HepG2 (cell line): ENCODE data around the gene DBNDD1. TPM values are rescaled to one million over a fixed set of nuclear protein-coding genes. Genes with fewer than 3 reads are reported as not detected.

Experiments
- AGO1 ChIP-seq: fragments of 200-400 bp; formaldehyde crosslinking; IDR thresholded peaks from 2 replicates; pipeline ENCODE4 v1.6.1; 2017; ENCODE audit warnings: mild to moderate bottlenecking, low read depth, low read length, moderate library complexity; ENCODE audit not compliant: poor library complexity, severe bottlenecking
- CERS6 ChIP-seq: sonication (generic); formaldehyde crosslinking; IDR thresholded peaks from 2 replicates; pipeline ENCODE4 v1.5.0; 2020; ENCODE audit warnings: missing genetic modification reagents
- CTCF ChIP-seq: sonication (generic); formaldehyde crosslinking; IDR thresholded peaks from 2 replicates; pipeline ENCODE4 v1.5.0; 2020; ENCODE audit warnings: mild to moderate bottlenecking, missing genetic modification reagents, moderate library complexity
- HINFP ChIP-seq: sonication (generic); formaldehyde crosslinking; IDR thresholded peaks from 2 replicates; pipeline ENCODE4 v1.4.0; 2020; ENCODE audit warnings: low read depth, mild to moderate bottlenecking, missing genetic modification reagents
- HOXA9 ChIP-seq: sonication (generic); formaldehyde crosslinking; IDR thresholded peaks from 2 replicates; pipeline ENCODE4 v1.8.1; 2022; ENCODE audit warnings: missing genetic modification reagents, mild to moderate bottlenecking, moderate library complexity, borderline replicate concordance
- JUN ChIP-seq: sonication (generic); formaldehyde crosslinking; IDR thresholded peaks from 2 replicates; pipeline ENCODE4 v1.4.0; 2020; ENCODE audit warnings: mild to moderate bottlenecking, missing genetic modification reagents
- MAF1 ChIP-seq: sonication (generic); formaldehyde crosslinking; IDR thresholded peaks from 2 replicates; pipeline ENCODE4 v1.5.0; 2020; ENCODE audit warnings: missing genetic modification reagents, borderline replicate concordance
- NFIB ChIP-seq: sonication (generic); formaldehyde crosslinking; IDR thresholded peaks from 2 replicates; pipeline ENCODE4 v1.9.0; 2021; ENCODE audit warnings: missing genetic modification reagents, mild to moderate bottlenecking, borderline replicate concordance
- POLR2AphosphoS2 ChIP-seq: IDR thresholded peaks from 2 replicates; pipeline ENCODE4 v1.6.1; 2011; ENCODE audit warnings: low read depth, low read length, improper control_type of control experiment
- RAD51 ChIP-seq: fragments of 450-650 bp; IDR thresholded peaks from 2 replicates; pipeline ENCODE4 v1.6.1; 2016; ENCODE audit warnings: borderline replicate concordance
- RFXANK ChIP-seq: IDR thresholded peaks from 2 replicates; pipeline ENCODE4 v1.6.1; 2016
- SALL2 ChIP-seq: sonication (generic); formaldehyde crosslinking; IDR thresholded peaks from 2 replicates; pipeline ENCODE4 v1.8.1; 2023; ENCODE audit warnings: mild to moderate bottlenecking, missing genetic modification reagents, inconsistent platforms
- SATB2 ChIP-seq: sonication (generic); formaldehyde crosslinking; IDR thresholded peaks from 2 replicates; pipeline ENCODE4 v1.5.0; 2020; ENCODE audit warnings: missing genetic modification reagents
- SCMH1 ChIP-seq: sonication (generic); formaldehyde crosslinking; IDR thresholded peaks from 2 replicates; pipeline ENCODE4 v1.9.0; 2021; ENCODE audit warnings: missing genetic modification reagents, mild to moderate bottlenecking, borderline replicate concordance
- SMARCE1 ChIP-seq: fragments of 450-650 bp; IDR thresholded peaks from 2 replicates; pipeline ENCODE4 v1.6.1; 2017; ENCODE audit warnings: borderline replicate concordance
- SRSF4 ChIP-seq: fragments of 200-400 bp; formaldehyde crosslinking; IDR thresholded peaks from one replicate; pipeline ENCODE4 v1.6.1; 2018; ENCODE audit warnings: mild to moderate bottlenecking, low read depth, low read length, moderate library complexity; ENCODE audit not compliant: poor library complexity, severe bottlenecking
- THAP11 ChIP-seq: IDR thresholded peaks from 2 replicates; pipeline ENCODE4 v1.6.1; 2016; ENCODE audit warnings: missing biosample characterization, missing genetic modification reagents
- ZBTB8A ChIP-seq: sonication (generic); formaldehyde crosslinking; IDR thresholded peaks from 2 replicates; pipeline ENCODE4 v1.4.0; 2020; ENCODE audit warnings: mild to moderate bottlenecking, low read depth, missing genetic modification reagents, borderline replicate concordance
- ZMYM2 ChIP-seq: sonication (generic); formaldehyde crosslinking; IDR thresholded peaks from 2 replicates; pipeline ENCODE4 v1.8.0; 2022; ENCODE audit warnings: mild to moderate bottlenecking, missing genetic modification reagents
- ZNF18 ChIP-seq: sonication (generic); formaldehyde crosslinking; IDR thresholded peaks from 2 replicates; pipeline ENCODE4 v1.8.0; 2022; ENCODE audit warnings: mild to moderate bottlenecking, missing genetic modification reagents; ENCODE audit not compliant: insufficient replicate concordance
- ZNF251 ChIP-seq: sonication (generic); formaldehyde crosslinking; IDR thresholded peaks from 2 replicates; pipeline ENCODE4 v1.9.0; 2021; ENCODE audit warnings: mild to moderate bottlenecking, missing genetic modification reagents
- ZNF256 ChIP-seq: sonication (generic); formaldehyde crosslinking; conservative IDR thresholded peaks from 2 replicates; pipeline ENCODE4 v1.4.0; 2020; ENCODE audit warnings: missing genetic modification reagents
- ZNF382 ChIP-seq: sonication (generic); formaldehyde crosslinking; IDR thresholded peaks from 2 replicates; pipeline ENCODE4 v1.5.0; 2020; ENCODE audit warnings: missing genetic modification reagents, mild to moderate bottlenecking, borderline replicate concordance
- ZNF501 ChIP-seq: sonication (generic); formaldehyde crosslinking; IDR thresholded peaks from 2 replicates; pipeline ENCODE4 v1.5.1; 2020; ENCODE audit warnings: mild to moderate bottlenecking, moderate library complexity, missing genetic modification reagents
- ZNF563 ChIP-seq: sonication (generic); formaldehyde crosslinking; IDR thresholded peaks from 2 replicates; pipeline ENCODE4 v1.8.0; 2022; ENCODE audit warnings: mild to moderate bottlenecking, moderate library complexity, missing genetic modification reagents
- ZNF589 ChIP-seq: sonication (generic); formaldehyde crosslinking; conservative IDR thresholded peaks from 2 replicates; pipeline ENCODE4 v1.8.0; 2022; ENCODE audit warnings: mild to moderate bottlenecking, moderate library complexity, missing genetic modification reagents
- ZNF703 ChIP-seq: sonication (generic); formaldehyde crosslinking; IDR thresholded peaks from 2 replicates; pipeline ENCODE4 v1.5.1; 2020; ENCODE audit warnings: missing genetic modification reagents, mild to moderate bottlenecking, moderate library complexity, borderline replicate concordance
- polyA plus RNA-seq, 8 experiments: library from polyadenylated mRNA; depleted of rRNA in 3 of 8; stranded (reverse) in 7 of 8; unstranded in 1 of 8; fragments of >200 nt; fragmentation: Illumina TruSeq in 4 of 8; extraction: Trizol in 4 of 8; gene quantifications; 2 replicates each; pipeline versions ENCODE4 v1.2.1 to v1.2.3, GENCODE V29; 2011 to 2016; ENCODE audit warnings: low read depth in 4 of 8, missing spikeins in 1 of 8, mixed read lengths in 1 of 8; ENCODE audit not compliant: insufficient read depth in 1 of 8
- total RNA-seq, 5 experiments: library from RNA; depleted of rRNA; stranded (reverse); fragments of >200 nt; fragmentation: Illumina TruSeq; extraction: Trizol; gene quantifications; 2 replicates each; pipeline ENCODE4 v1.2.3, GENCODE V29; 2016; ENCODE audit warnings: low read depth in 1 of 5

The DBNDD1 gene
- total and polyA plus RNA-seq, 2 of the 13 experiments (the other 11 are each of a cell fraction or from before 2014, with no cell fraction given) = 17.0 to 40.4 TPM

DNA sequence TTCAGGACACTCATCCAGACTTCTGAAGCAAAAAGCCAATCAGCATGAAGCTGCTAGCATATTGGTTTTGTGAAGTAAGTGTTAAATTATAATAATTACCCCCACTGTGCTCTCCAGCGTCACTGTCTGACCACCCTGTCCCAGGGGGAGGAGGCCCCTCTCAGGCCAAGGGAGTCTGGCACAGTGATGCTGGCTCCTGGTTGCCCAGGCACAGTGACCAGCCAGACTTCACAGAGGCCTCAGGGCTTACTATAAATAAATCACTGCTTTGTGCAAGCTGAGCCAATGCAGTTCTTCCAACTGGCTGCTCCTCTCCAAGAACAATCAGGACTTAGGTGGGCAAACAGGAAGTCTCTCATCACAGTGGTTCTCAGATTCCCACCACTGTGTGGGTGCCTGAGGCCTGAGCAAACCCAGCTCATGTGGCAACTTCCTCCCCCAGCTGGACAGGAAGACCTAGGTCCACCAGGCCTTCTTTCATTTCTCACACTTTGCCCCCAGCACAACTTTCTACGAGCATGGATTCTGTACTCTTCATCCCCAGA lies 1.7 kb upstream of the DBNDD1 start (continued):
- no peak for TF ChIP-seq ZNF703 (CRISPR knock-in tag)
- no peak for TF ChIP-seq CERS6 (CRISPR knock-in tag)
- no peak for TF ChIP-seq JUN
- peak; percentile 32 for TF ChIP-seq ZNF18 (CRISPR knock-in tag)
- no peak; the same call in 1 of the 2 replicates for TF ChIP-seq ZNF501
- TF ChIP-seq MAF1 = no peak
- TF ChIP-seq HOXA9 (CRISPR knock-in tag) = no peak
- no peak for TF ChIP-seq SATB2 (CRISPR knock-in tag)
- TF ChIP-seq CTCF = peak; percentile 50
- no peak for TF ChIP-seq ZNF589
- TF ChIP-seq THAP11 (CRISPR knock-in tag) = peak; percentile 54
- TF ChIP-seq ZNF251 = no peak
- TF ChIP-seq POLR2AphosphoS2 = no peak
- no peak for TF ChIP-seq SALL2
- no peak for TF ChIP-seq RFXANK (CRISPR knock-in tag)
- TF ChIP-seq RAD51 = no peak
- no peak for TF ChIP-seq SMARCE1
- TF ChIP-seq ZNF256 = no peak
- TF ChIP-seq ZBTB8A (CRISPR knock-in tag) = no peak
- no peak for TF ChIP-seq AGO1
- no peak for TF ChIP-seq SRSF4
- TF ChIP-seq HINFP (CRISPR knock-in tag) = no peak
- no peak for TF ChIP-seq SCMH1 (CRISPR knock-in tag)
- no peak for TF ChIP-seq ZMYM2 (CRISPR knock-in tag)
- no peak for TF ChIP-seq ZNF563 (CRISPR knock-in tag)
- no peak for TF ChIP-seq NFIB (CRISPR knock-in tag)
- no peak for TF ChIP-seq ZNF382 (CRISPR knock-in tag)
